Esophagus muscularis mucosa (tissue), 4 donors: Measurements from ENCODE around the gene DIP2B. TPM values are rescaled to one million over a fixed set of nuclear protein-coding genes. Genes with fewer than 3 reads are reported as not detected.
"Not testable (repeated sequence)": the region's sequence is repeated elsewhere in the genome, so short reads cannot be mapped to it uniquely, and the experiment has no call there.

ENCODE experiments used
- DNase-seq: peaks from one replicate; pipeline ENCODE4 v3.0.0-alpha.2; 2017; ENCODE audit errors: extremely low spot score
- H3K27ac ChIP-seq, 4 donors: fragments of 200-600 bp; sonication (generic); replicated peaks in 1 of 4; 1 replicate in 3 of 4; 2 replicates in 1 of 4; pipeline ENCODE4 v1.5.1; 2016 to 2019; ENCODE audit warnings: mild to moderate bottlenecking in 1 of 4
- H3K27me3 ChIP-seq, 4 donors: fragments of 200-600 bp; sonication (generic); one replicate each; pipeline versions ENCODE4 v1.5.1 to v1.6.0; 2016 to 2019
- H3K36me3 ChIP-seq, 4 donors: fragments of 200-600 bp; sonication (generic); one replicate each; pipeline ENCODE4 v1.5.1; 2016 to 2019
- H3K4me1 ChIP-seq, 4 donors: fragments of 200-600 bp; sonication (generic); one replicate each; pipeline ENCODE4 v1.5.1; 2016 to 2019
- H3K4me3 ChIP-seq, 4 donors: fragments of 200-600 bp; sonication (generic); 1 replicate in 2 of 4; 2 replicates in 2 of 4; pipeline ENCODE4 v1.5.1; 2016 to 2019; ENCODE audit warnings: mild to moderate bottlenecking in 4 of 4, moderate library complexity in 1 of 4
- H3K9me3 ChIP-seq, 4 donors: fragments of 200-600 bp; sonication (generic); 1 replicate in 3 of 4; 2 replicates in 1 of 4; pipeline ENCODE4 v1.5.1; 2016 to 2019
- CTCF ChIP-seq, 3 experiments: fragments of 200-600 bp in 2 of 3; fragments of 450-650 bp in 1 of 3; sonication (generic) in 2 of 3; IDR thresholded peaks; one replicate each; pipeline ENCODE4 v1.5.1; 2017 to 2019; ENCODE audit warnings: antibody characterized with exemption in 3 of 3, mild to moderate bottlenecking in 2 of 3, moderate library complexity in 1 of 3
- EP300 ChIP-seq: sonication (generic); formaldehyde crosslinking; IDR thresholded peaks from one replicate; pipeline ENCODE4 v1.6.1; 2017; ENCODE audit warnings: antibody characterized with exemption
- POLR2A ChIP-seq: fragments of 450-650 bp; IDR thresholded peaks from one replicate; pipeline ENCODE4 v1.6.1; 2017; ENCODE audit warnings: antibody characterized with exemption, moderate library complexity, mild to moderate bottlenecking, low read depth
- POLR2AphosphoS5 ChIP-seq, 2 donors: sonication (generic); formaldehyde crosslinking; IDR thresholded peaks; one replicate each; pipeline ENCODE4 v1.6.1; 2017; ENCODE audit warnings: antibody characterized with exemption in 2 of 2
- WGBS: methylation state at CpG from one replicate; pipeline ENCODE4 v1.1.5; 2018; 5-methylcytosine and 5-hydroxymethylcytosine counted together
- intact Hi-C: fragments of 100-400 bp; cut with DNase I; formaldehyde crosslinking; loops from one replicate; pipeline ENCODE4 v1.15.1; 2023
- total RNA-seq, 4 donors: library from RNA; depleted of rRNA; stranded (reverse); fragments of >200 nt; gene quantifications; one replicate each; pipeline versions ENCODE4 v1.1.0 to v1.2.1, GENCODE V29; 2016

The DIP2B gene
- total RNA-seq, 4 donors from 2014 or later, result 18.7 to 23.0 (median 20.6) TPM

GRCh38 chr12:50551866-50552265 lies 47.1 kb downstream of the DIP2B start:
- H3K9me3 ChIP-seq, result no peaks in the 10 kb centered on the region
- H3K27ac ChIP-seq, result no peak overlapping the region
- DNase-seq, result no peak
- 89% methylated on average over 2 of the region's 2 CpGs for WGBS
- intact Hi-C loops, result no loop called here
- no peaks in the 10 kb centered on the region for H3K36me3 ChIP-seq
- H3K4me3 ChIP-seq, result no peak overlapping the region
- H3K4me1 ChIP-seq, result peaks cover 0 to 13% (median 5%) of the 10 kb centered on the region in 4 donors
- no peaks in the 10 kb centered on the region for H3K27me3 ChIP-seq
- no peak for TF ChIP-seq EP300
- no peak for TF ChIP-seq CTCF (IDR thresholded peaks at IDR 0.05)
- no peak for TF ChIP-seq POLR2AphosphoS5 (IDR thresholded peaks at IDR 0.05)
- no peak for TF ChIP-seq POLR2A

GRCh38 chr12:50554651-50555050 lies 49.9 kb downstream of the DIP2B start:
- no peaks in the 10 kb centered on the region for H3K27me3 ChIP-seq
- no peaks in the 10 kb centered on the region for H3K36me3 ChIP-seq
- no peak for TF ChIP-seq EP300
- TF ChIP-seq POLR2A, result no peak
- no peak for TF ChIP-seq POLR2AphosphoS5 (IDR thresholded peaks at IDR 0.05)
- no peak for TF ChIP-seq CTCF (IDR thresholded peaks at IDR 0.05)
- intact Hi-C loops, result no loop called here
- H3K27ac ChIP-seq, result no peak overlapping the region
- H3K4me1 ChIP-seq, result peaks cover 0 to 8% (median 0%) of the 10 kb centered on the region in 4 donors
- no peak for DNase-seq
- H3K9me3 ChIP-seq, result no peaks in the 10 kb centered on the region
- WGBS, result 91% methylated on average over 13 of the region's 13 CpGs
- no peak overlapping the region for H3K4me3 ChIP-seq

- TF ChIP-seq POLR2A, result no peak
- Histone ChIP-seq H3K36me3 (no peaks in the 10 kb centered on the region), H3K9me3 (no peaks in the 10 kb centered on the region), H3K27ac (no peak overlapping the region), H3K4me1 (peaks cover 0 to 4% (median 0%) of the 10 kb centered on the region in 4 donors), H3K27me3 (no peaks in the 10 kb centered on the region), H3K4me3 (no peak overlapping the region)
- intact Hi-C loops, result no loop called here
- no peak for DNase-seq
- WGBS, result 96% methylated on average over 4 of the region's 4 CpGs
Observed at GRCh38 chr12:50555471-50555885, 50.7 kb downstream of the DIP2B start.

GRCh38 chr12:50556273-50556672 lies 51.5 kb downstream of the DIP2B start:
- H3K9me3 ChIP-seq, result no peaks in the 10 kb centered on the region
- no peaks in the 10 kb centered on the region for H3K4me1 ChIP-seq
- no peak for TF ChIP-seq POLR2AphosphoS5 (IDR thresholded peaks at IDR 0.05)
- DNase-seq, result no peak
- intact Hi-C loops, result no loop called here
- no peak overlapping the region for H3K27ac ChIP-seq
- no peak overlapping the region for H3K4me3 ChIP-seq
- 90% methylated on average over 11 of the region's 11 CpGs for WGBS
- no peaks in the 10 kb centered on the region for H3K27me3 ChIP-seq
- H3K36me3 ChIP-seq, result no peaks in the 10 kb centered on the region

GRCh38 chr12:50556796-50557195 lies 52.0 kb downstream of the DIP2B start:
- H3K4me1 ChIP-seq, H3K27ac ChIP-seq, H3K27me3 ChIP-seq, DNase-seq, intact Hi-C loops, H3K9me3 ChIP-seq, H3K36me3 ChIP-seq, H3K4me3 ChIP-seq: not testable (repeated sequence)
- WGBS, result 92% methylated on average over 7 of the region's 7 CpGs

GRCh38 chr12:50557421-50557820 lies 52.6 kb downstream of the DIP2B start:
- intact Hi-C loops, result no loop called here
- H3K4me3 ChIP-seq, result no peak overlapping the region
- H3K36me3 ChIP-seq, result no peaks in the 10 kb centered on the region
- no peaks in the 10 kb centered on the region for H3K9me3 ChIP-seq
- H3K27me3 ChIP-seq, result no peaks in the 10 kb centered on the region
- no peak for DNase-seq
- no peak overlapping the region for H3K27ac ChIP-seq
- H3K4me1 ChIP-seq, result no peaks in the 10 kb centered on the region
- TF ChIP-seq EP300 (no peak), POLR2A (no peak), CTCF (IDR thresholded peaks at IDR 0.05) (no peak), POLR2AphosphoS5 (IDR thresholded peaks at IDR 0.05) (no peak)
- 100% methylated on average over 2 of the region's 2 CpGs for WGBS
